DOHH2 (cell line): ENCODE measurements around the gene ADM5.
A peak's percentile ranks its signal among the peaks of the same experiment; 100 is the strongest.

ENCODE experiments used
- EZH2phosphoT487 ChIP-seq: fragments of 200-600 bp; sonication (generic); IDR thresholded peaks from 2 replicates; pipeline ENCODE4 v1.6.1; 2017; ENCODE audit warnings: borderline replicate concordance, mild to moderate bottlenecking, antibody characterized with exemption, low read length, moderate library complexity, mixed read lengths
- TF ChIP-seq, protein P1 (sequence below): fragments of 200-600 bp; sonication (generic); IDR thresholded peaks from one replicate; pipeline ENCODE4 v1.5.1; 2014; ENCODE audit warnings: antibody characterized with exemption, mild to moderate bottlenecking, low read depth, low read length; ENCODE audit not compliant: poor library complexity, severe bottlenecking

DNA sequence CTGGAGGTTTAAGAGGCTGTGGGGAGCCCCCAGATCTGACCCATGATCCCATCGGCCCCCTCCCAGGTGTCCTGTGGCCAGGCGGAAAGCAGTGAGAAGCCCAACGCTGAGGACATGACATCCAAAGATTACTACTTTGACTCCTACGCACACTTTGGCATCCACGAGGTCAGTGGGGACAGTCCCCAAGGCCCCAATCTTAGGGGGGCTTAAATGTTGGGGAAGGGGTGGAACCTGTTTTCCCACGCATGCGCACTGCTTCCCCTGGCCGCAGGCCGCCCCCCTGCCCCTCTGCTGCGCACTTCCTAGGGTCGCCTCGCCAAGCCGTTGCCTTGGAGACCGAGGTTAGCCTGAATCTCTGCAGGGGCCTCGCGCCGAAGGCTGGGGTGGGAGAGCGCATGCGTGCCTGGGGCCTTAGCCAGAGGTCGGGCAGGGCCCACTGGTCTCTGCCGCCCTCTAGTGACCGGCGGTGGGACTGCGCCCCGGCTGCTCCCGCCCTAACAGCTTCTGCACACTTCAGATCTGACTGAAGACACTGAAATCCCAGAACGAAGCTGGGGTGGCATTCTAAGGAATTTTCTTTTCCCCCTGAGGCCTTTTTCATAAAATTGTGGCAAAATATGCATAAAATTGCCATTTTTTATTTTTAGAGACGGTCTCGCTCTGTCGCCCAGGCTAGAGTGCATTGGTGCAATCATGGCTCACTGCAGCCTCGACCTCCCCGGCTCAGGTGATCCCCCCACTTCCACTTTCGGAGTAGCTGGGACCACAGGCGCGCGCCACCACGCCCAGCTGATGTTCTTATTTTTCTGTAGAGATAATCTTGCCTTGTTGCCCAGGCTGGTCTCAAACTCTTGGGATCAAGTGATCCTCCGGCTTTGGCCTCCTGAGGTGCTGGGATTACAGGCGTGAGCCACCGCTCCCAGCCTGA, 8.7 kb upstream of the ADM5 start:
- TF ChIP-seq, protein P1, sequence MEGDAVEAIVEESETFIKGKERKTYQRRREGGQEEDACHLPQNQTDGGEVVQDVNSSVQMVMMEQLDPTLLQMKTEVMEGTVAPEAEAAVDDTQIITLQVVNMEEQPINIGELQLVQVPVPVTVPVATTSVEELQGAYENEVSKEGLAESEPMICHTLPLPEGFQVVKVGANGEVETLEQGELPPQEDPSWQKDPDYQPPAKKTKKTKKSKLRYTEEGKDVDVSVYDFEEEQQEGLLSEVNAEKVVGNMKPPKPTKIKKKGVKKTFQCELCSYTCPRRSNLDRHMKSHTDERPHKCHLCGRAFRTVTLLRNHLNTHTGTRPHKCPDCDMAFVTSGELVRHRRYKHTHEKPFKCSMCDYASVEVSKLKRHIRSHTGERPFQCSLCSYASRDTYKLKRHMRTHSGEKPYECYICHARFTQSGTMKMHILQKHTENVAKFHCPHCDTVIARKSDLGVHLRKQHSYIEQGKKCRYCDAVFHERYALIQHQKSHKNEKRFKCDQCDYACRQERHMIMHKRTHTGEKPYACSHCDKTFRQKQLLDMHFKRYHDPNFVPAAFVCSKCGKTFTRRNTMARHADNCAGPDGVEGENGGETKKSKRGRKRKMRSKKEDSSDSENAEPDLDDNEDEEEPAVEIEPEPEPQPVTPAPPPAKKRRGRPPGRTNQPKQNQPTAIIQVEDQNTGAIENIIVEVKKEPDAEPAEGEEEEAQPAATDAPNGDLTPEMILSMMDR: peak; percentile 96
- no peak for TF ChIP-seq EZH2phosphoT487
